NCI-H2171 (cell line): Measurements from ENCODE around the gene SH2D6.
"Not testable (repeated sequence)": the region's sequence is repeated elsewhere in the genome, so short reads cannot be mapped to it uniquely, and the experiment has no call there.

Source experiments
- DNase-seq: peaks from one replicate; lab custom pipeline; 2025; lab: John Stamatoyannopoulos, UW

SH2D6 gene

DNA sequence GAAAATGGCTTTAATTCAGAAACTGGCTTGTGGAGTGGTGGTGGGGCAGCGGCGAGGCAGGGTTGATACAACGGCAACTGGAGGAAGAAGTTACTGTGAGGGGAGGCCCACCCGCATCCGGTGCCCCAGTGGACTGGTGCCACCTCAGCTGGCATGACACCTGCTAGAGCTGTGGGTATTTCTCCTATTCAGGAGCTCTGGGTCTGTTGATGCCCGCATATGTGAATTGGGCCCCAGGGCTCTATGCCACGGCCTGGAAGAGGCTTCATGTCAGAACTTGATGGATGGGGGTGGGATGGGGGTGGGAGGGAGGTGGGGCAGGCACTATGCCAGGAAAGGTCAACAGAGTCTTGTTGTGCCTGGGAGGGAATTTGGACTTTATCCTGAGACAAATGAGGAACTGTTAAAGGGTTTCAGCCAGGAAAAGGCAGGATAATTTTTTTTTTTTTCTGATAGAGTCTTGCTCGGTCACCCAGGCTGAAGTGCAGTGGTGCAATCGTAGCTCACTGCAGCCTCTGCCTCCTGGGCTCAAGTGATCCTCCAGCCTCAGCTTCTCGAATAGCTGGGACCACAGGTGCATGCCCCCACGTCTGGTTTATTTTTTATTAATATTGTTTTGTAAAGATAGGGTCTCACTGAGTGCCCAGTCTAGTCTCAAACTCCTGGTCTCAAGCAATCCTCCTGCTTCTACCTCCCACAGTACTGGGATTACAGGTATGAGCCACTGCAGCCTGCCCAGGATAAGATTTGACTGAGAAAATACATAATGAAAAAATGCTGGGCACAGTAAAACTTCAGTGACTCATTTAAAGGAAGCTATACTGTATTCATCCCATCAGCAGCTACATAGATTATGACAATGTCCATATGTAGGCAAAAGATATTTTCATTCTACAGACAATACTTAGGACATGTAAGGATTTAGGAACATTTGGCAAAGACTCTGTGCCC, 52.6 kb downstream of the SH2D6 start:
- DNase-seq, result no peak

DNA sequence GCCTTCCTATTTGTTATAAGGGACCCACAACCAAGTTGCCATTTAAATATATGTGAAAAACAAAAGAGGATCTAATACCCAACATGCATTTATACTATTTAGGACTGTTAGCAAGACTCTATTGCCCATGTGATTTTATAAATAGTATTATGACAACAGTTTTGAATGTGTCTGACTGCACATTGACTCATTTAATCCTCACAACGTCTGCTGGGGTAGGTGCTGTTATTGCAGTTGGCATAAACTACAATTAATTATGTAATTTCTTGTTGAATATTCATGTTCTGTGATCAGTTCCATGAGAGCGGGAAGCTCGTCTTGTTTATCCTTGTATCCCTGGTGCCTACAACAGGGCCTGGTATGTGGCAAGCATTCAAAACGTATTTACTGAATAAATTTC, 53.7 kb downstream of the SH2D6 start:
- DNase-seq, result no peak

DNA sequence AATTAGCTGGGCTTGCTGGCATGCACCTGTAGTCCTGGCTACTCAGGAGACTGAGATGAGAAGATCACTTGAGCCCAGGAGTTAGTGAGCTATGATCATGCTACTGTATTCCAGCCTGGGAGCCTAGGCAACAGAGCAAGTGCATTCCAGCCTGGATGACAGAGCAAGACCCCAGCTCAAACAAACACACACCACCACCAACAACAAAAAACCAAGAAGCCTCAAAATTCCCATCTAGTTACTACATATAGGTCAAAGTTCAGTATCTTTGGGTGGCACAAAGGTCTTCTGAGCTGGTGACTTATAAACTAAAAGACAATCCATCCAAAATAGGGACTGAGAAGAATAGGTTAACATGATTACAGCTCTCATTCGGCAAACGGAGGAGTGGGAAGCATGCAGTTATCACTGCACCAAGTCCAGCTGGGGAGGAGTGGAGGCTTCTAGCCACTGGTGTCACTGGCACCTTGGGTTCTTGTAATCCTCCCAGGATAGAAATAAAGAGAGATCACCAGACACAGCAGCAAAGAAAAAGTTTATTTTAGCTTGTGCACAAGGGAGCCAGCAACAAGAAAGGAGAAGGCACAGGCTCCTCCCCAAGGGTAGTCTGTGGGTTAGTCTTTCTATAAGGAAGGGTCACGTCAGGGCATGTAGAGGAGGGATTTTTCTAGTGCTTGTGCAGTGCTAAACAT, 57.4 kb downstream of the SH2D6 start:
- DNase-seq, result no peak

DNA sequence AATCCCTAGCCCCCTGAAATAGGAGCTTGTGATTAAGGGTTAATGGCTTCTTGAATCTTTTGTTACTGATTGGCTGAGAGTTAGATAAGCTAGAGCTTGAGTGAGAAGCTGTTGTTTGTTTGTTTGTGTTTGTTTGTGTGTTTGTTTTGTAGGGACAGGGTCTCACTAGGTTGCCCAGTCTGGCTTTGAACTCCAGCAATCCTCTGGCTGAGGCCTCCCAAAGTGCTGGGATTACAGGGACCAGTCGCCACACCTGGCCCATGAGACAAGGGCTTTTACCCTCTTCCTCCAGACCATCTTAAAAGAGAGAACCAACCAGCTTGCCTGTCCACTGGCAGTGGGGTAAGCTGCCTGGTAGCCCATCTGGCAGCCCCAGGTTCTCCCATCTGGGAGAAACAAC, 58.1 kb downstream of the SH2D6 start:
- no peak for DNase-seq

DNA sequence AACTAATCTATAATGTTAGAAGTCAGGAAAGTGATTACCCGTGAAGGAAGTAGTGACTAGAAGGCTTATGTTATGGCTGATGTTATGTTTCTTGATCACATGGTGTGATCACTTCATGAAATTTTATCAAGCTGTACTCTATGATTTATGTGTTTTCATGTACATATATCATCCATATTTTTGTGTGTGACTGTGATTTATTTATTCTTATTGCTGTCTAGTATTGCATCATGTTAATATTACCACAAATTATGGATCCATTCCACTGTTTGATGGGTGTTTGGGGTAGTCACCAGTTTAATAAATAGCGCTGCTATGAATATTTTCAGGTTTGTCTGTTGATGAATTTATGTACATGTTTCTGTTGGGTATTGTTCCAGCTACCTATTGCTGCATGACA, 59.4 kb downstream of the SH2D6 start:
- no peak for DNase-seq

DNA sequence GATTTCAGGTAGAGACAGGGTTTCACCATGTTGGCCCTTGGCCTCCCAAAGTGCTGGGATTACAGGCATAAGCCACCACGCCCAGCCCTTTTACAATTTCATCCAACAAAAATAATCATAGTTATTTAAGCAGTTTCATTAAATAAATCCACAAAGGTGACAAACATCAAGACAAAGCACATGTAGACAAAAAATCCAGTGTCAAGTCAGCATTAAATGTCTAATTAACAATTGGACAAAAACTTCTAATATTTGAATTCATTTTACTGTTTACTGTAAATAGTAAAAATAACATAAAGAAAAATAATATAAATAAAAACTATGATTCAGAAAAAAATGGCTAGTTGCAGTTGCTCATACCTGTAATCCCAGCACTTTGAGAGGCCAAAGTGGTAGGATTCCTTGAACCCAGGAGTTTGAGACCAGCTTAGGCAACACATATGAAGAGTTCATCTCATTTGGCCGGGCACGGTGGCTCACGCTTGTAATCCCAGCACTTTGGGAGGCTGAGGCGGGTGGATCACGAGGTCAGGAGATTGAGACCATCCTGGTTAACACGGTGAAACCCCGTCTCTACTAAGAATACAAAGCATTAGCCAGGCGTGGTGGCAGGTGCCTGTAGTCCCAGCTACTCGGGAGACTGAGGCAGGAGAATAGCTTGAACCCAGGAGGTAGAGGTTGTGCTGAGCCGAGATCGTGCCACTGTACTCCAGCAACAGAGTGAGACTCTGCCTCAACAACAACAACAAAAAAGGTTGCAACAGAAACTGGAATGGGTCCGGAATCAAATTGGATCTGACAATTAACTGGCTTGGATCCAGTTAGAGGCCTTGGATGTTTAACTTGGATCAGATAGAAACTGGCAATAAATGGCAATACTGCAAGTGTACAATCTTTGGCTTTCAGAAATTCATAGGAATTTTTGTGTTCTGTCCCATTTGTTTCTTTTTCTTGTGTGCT, 63.6 kb downstream of the SH2D6 start:
- DNase-seq, result no peak

DNA sequence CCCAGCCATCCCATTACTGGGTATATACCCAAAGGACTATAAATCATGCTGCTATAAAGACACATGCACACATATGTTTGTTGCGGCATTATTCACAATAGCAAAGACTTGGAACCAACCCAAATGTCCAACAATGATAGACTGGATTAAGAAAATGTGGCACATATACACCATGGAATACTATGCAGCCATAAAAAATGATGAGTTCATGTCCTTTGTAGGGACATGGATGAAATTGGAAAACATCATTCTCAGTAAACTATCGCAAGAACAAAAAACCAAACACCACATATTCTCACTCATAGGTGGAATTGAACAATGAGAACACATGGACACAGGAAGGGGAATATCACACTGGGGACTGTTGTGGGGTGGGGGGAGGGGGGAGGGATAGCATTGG, 66.1 kb downstream of the SH2D6 start:
- not testable (repeated sequence) for DNase-seq

DNA sequence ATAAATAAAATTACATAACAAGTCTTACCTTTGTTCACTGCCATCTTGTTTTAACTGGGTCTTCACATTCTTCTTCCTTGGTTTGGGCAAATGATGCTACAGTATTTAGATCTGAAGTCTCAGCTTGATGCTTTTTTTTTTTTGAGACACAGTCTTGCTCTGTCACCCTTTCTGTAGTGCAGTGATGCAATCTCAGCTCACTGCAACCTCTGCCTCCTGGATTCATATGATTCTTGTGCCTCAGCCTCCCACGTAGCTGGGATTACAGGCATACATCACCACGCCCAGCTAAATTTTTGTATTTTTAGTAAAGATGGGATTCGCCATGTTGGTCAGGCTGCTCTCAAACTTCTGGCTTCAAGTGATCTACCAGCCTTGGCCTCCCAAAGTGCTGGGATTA, 67.3 kb downstream of the SH2D6 start:
- no peak for DNase-seq
